Esophagus squamous epithelium (tissue), 4 donors: ENCODE measurements around the gene DLGAP1.

Experiments
- POLR2A ChIP-seq, 4 donors: fragments of 450-650 bp; IDR thresholded peaks; one replicate each; pipeline ENCODE4 v1.6.1; 2017; ENCODE audit warnings: antibody characterized with exemption in 4 of 4, mild to moderate bottlenecking in 4 of 4, moderate library complexity in 3 of 4
- TF ChIP-seq, protein P1 (sequence below), 6 experiments: fragments of 450-650 bp in 4 of 6; fragments of 200-600 bp in 2 of 6; sonication (generic) in 2 of 6; IDR thresholded peaks; one replicate each; pipeline ENCODE4 v1.5.1; 2016 to 2019; ENCODE audit warnings: antibody characterized with exemption in 6 of 6, mild to moderate bottlenecking in 4 of 6, moderate library complexity in 4 of 6

DNA sequence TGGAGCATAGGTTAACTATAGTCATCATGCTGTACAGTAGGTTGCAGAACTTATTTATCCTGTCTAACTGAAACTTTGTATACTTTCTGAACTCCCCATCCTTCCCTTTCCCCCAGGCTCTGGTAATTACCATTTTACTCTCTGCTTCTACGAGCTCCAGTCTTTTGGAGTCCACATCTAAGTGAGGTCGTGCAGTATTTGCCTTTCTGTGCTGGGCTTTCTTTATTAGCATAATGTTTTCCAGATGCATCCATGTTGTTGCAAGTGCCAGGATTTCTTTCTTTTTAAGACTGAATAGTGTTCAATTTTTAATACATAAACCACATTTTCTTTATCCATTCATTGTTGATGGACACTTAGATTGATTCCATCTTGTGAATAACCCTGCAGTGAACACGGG is 541.0 kb downstream of the DLGAP1 start:
- TF ChIP-seq, protein P1, sequence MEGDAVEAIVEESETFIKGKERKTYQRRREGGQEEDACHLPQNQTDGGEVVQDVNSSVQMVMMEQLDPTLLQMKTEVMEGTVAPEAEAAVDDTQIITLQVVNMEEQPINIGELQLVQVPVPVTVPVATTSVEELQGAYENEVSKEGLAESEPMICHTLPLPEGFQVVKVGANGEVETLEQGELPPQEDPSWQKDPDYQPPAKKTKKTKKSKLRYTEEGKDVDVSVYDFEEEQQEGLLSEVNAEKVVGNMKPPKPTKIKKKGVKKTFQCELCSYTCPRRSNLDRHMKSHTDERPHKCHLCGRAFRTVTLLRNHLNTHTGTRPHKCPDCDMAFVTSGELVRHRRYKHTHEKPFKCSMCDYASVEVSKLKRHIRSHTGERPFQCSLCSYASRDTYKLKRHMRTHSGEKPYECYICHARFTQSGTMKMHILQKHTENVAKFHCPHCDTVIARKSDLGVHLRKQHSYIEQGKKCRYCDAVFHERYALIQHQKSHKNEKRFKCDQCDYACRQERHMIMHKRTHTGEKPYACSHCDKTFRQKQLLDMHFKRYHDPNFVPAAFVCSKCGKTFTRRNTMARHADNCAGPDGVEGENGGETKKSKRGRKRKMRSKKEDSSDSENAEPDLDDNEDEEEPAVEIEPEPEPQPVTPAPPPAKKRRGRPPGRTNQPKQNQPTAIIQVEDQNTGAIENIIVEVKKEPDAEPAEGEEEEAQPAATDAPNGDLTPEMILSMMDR (IDR thresholded peaks at IDR 0.05) = no peak
- TF ChIP-seq POLR2A (IDR thresholded peaks at IDR 0.05) = no peak
